HEK293 (cell line): ENCODE results near the gene PDE4D.

Experiments used
- CTCF ChIP-seq: fragments of 450-650 bp; formaldehyde crosslinking; IDR thresholded peaks from 2 replicates; pipeline ENCODE4 v1.5.1; 2016; ENCODE audit warnings: missing biosample characterization, missing genetic modification characterization
- ZIC2 ChIP-seq: fragments of 450-650 bp; formaldehyde crosslinking; IDR thresholded peaks from 2 replicates; pipeline ENCODE4 v1.5.1; 2016; ENCODE audit warnings: missing biosample characterization, missing genetic modification characterization
- ZNF311 ChIP-seq: fragments of 450-650 bp; formaldehyde crosslinking; IDR thresholded peaks from 2 replicates; pipeline ENCODE4 v1.5.1; 2017; ENCODE audit warnings: missing biosample characterization, missing genetic modification characterization, borderline replicate concordance
- ZNF398 ChIP-seq: fragments of 450-650 bp; formaldehyde crosslinking; IDR thresholded peaks from 2 replicates; pipeline ENCODE4 v1.5.1; 2017; ENCODE audit warnings: missing biosample characterization, missing genetic modification characterization
- ZNF76 ChIP-seq: fragments of 450-650 bp; formaldehyde crosslinking; IDR thresholded peaks from 2 replicates; pipeline ENCODE4; 2016; ENCODE audit warnings: low read depth, missing biosample characterization, missing genetic modification characterization, borderline replicate concordance

GRCh38 chr5:58988938-58989337, 904.6 kb downstream of the PDE4D start:
- no peak for TF ChIP-seq ZNF76 (tag by site-specific recombination)
- no peak for TF ChIP-seq CTCF (tag by site-specific recombination)
- no peak for TF ChIP-seq ZNF311 (tag by site-specific recombination)
- no peak for TF ChIP-seq ZIC2 (tag by site-specific recombination)
- no peak for TF ChIP-seq ZNF398 (tag by site-specific recombination)
